Peyer's patch (tissue), 4 donors: ENCODE results near the gene PIP4K2B. TPM values are rescaled to one million over a fixed set of nuclear protein-coding genes. Genes with fewer than 3 reads are reported as not detected.

Source experiments
- DNase-seq, 3 donors: peaks; one replicate each; pipeline ENCODE4 v3.0.0-alpha.2; 2017 to 2019
- H3K27ac ChIP-seq, 4 donors: fragments of 200-600 bp; sonication (generic); one replicate each; pipeline ENCODE4 v1.5.1; 2016 to 2019
- H3K27me3 ChIP-seq, 2 donors: fragments of 200-600 bp; sonication (generic); one replicate each; pipeline ENCODE4 v1.5.1; 2019
- H3K36me3 ChIP-seq, 3 donors: fragments of 200-600 bp; sonication (generic); one replicate each; pipeline ENCODE4 v1.5.1; 2016 to 2019
- H3K4me1 ChIP-seq, 4 donors: fragments of 200-600 bp; sonication (generic); one replicate each; pipeline ENCODE4 v1.5.1; 2016 to 2019
- H3K4me3 ChIP-seq, 4 donors: fragments of 200-600 bp; sonication (generic); 1 replicate in 3 of 4; 2 replicates in 1 of 4; pipeline ENCODE4 v1.5.1; 2016 to 2019; ENCODE audit warnings: mild to moderate bottlenecking in 1 of 4
- H3K9me3 ChIP-seq, 4 donors: fragments of 200-600 bp; sonication (generic); one replicate each; pipeline ENCODE4 v1.5.1; 2016 to 2019; ENCODE audit warnings: mild to moderate bottlenecking in 1 of 4
- POLR2A ChIP-seq, 2 donors: fragments of 450-650 bp; IDR thresholded peaks; one replicate each; pipeline ENCODE4 v1.5.1; 2017; ENCODE audit warnings: antibody characterized with exemption in 2 of 2, mild to moderate bottlenecking in 2 of 2, moderate library complexity in 2 of 2
- total RNA-seq, 4 donors: library from RNA; depleted of rRNA; stranded (reverse); fragments of >200 nt; gene quantifications; one replicate each; pipeline ENCODE4 v1.1.0, GENCODE V29; 2016
- TF ChIP-seq, protein P1 (sequence below), 6 experiments: fragments of 450-650 bp in 4 of 6; fragments of 200-600 bp in 2 of 6; sonication (generic) in 1 of 6; IDR thresholded peaks; one replicate each; pipeline ENCODE4 v1.5.1; 2017 to 2019; ENCODE audit warnings: antibody characterized with exemption in 6 of 6, mild to moderate bottlenecking in 3 of 6, moderate library complexity in 1 of 6

The PIP4K2B gene
- total RNA-seq, 4 donors from 2014 or later = 16.7 to 61.9 (median 22.8) TPM

- Histone ChIP-seq H3K36me3 (peaks cover 0 to 4% (median 0%) of the 10 kb centered on the region in 3 donors), H3K4me3 (peak overlapping the region; percentile 47 to 99 (median 66)), H3K27ac (peak overlapping the region; percentile 69 to 91 (median 79)), H3K27me3 (no peaks in the 10 kb centered on the region), H3K9me3 (no peaks in the 10 kb centered on the region), H3K4me1 (peaks cover 3 to 57% (median 36%) of the 10 kb centered on the region in 4 donors)
- DNase-seq = peak; percentile 50 to 89 (median 88)
- TF ChIP-seq, protein P1, sequence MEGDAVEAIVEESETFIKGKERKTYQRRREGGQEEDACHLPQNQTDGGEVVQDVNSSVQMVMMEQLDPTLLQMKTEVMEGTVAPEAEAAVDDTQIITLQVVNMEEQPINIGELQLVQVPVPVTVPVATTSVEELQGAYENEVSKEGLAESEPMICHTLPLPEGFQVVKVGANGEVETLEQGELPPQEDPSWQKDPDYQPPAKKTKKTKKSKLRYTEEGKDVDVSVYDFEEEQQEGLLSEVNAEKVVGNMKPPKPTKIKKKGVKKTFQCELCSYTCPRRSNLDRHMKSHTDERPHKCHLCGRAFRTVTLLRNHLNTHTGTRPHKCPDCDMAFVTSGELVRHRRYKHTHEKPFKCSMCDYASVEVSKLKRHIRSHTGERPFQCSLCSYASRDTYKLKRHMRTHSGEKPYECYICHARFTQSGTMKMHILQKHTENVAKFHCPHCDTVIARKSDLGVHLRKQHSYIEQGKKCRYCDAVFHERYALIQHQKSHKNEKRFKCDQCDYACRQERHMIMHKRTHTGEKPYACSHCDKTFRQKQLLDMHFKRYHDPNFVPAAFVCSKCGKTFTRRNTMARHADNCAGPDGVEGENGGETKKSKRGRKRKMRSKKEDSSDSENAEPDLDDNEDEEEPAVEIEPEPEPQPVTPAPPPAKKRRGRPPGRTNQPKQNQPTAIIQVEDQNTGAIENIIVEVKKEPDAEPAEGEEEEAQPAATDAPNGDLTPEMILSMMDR (IDR thresholded peaks at IDR 0.05) = peak in 1 of 6 experiments; percentile 5
- peak; percentile 62 to 77 for TF ChIP-seq POLR2A (IDR thresholded peaks at IDR 0.05)
These were observed 49.9 kb downstream of the PIP4K2B start for GRCh38 chr17:38749223-38750043.

GRCh38 chr17:38748892-38749222, 50.5 kb downstream of the PIP4K2B start:
- Histone ChIP-seq H3K9me3 (no peaks in the 10 kb centered on the region), H3K36me3 (no peaks in the 10 kb centered on the region), H3K27ac (peak overlapping the region; percentile 69 to 91 (median 79)), H3K27me3 (no peaks in the 10 kb centered on the region), H3K4me1 (peaks cover 3 to 57% (median 36%) of the 10 kb centered on the region in 4 donors), H3K4me3 (peak overlapping the region; percentile 47 to 99 (median 66))
- no peak for DNase-seq
- TF ChIP-seq, protein P1 (IDR thresholded peaks at IDR 0.05) = no peak
- TF ChIP-seq POLR2A (IDR thresholded peaks at IDR 0.05) = no peak

GRCh38 chr17:38748149-38748891, 51.0 kb downstream of the PIP4K2B start, which contains the start of gene PCGF2:
TSS of gene PCGF2 (minus strand) at chr17:38748336. CDS start at chr17:38740402, 7,934 bp downstream.
- Histone ChIP-seq H3K4me3 (peak within 1 kb of the TSS; percentile 47 to 99 (median 66)), H3K27ac (peak within 1 kb of the TSS; percentile 69 to 91 (median 79)), H3K9me3 (no peaks in the 10 kb centered on the region), H3K27me3 (no peaks in the 10 kb centered on the region), H3K4me1 (peaks cover 3 to 57% (median 33%) of the 10 kb centered on the region in 4 donors), H3K36me3 (no peaks in the 10 kb centered on the region)
- TF ChIP-seq, protein P1 (IDR thresholded peaks at IDR 0.05) = no peak
- peak in 1 of 2 donors; percentile 13 for TF ChIP-seq POLR2A (IDR thresholded peaks at IDR 0.05)
- DNase-seq = peak; percentile 60 to 91 (median 90)

DNA sequence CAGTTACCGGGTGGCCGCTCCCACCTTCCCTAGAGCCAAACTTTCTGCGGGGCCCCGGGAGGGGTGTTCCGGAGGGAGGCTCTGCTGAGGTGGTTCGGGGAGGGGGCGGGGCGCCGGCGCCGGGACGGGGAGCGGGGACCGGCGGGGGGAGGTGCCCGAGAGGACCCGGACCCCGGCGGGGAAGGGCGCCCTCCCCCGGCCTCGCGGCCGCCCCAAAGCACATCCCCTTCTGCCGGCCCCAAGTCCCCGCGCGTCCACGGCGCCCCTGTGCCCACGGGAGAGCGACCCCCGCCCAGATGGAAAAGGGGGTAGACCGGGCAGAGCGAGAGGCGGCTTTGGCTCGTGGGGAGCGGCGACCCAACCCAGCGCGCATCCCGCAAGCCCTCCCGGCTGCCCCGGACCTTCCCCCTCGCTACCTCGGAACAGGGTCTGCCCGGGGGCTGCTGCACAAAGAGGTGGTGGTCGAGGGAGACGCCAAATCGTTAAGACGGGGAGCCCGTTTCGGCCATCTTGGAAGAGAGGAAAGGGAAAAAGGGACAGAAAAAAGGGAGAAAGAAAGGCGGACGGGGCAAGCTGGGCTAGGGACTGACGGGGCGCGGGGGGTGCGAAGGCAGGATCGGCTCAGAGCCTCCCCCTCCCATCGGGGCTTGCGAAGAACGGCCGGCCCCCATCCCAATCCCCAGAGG, 51.8 kb downstream of the PIP4K2B start:
- Histone ChIP-seq H3K36me3 (no peaks in the 10 kb centered on the region), H3K9me3 (no peaks in the 10 kb centered on the region), H3K4me1 (peaks cover 3 to 61% (median 32%) of the 10 kb centered on the region in 4 donors), H3K4me3 (peak overlapping the region; percentile 47 to 99 (median 66)), H3K27ac (peak overlapping the region; percentile 69 to 91 (median 79)), H3K27me3 (no peaks in the 10 kb centered on the region)
- peak in 2 of 3 donors; percentile 61 to 72 for DNase-seq
- TF ChIP-seq, protein P1 (IDR thresholded peaks at IDR 0.05) = no peak
- no peak for TF ChIP-seq POLR2A (IDR thresholded peaks at IDR 0.05)

DNA sequence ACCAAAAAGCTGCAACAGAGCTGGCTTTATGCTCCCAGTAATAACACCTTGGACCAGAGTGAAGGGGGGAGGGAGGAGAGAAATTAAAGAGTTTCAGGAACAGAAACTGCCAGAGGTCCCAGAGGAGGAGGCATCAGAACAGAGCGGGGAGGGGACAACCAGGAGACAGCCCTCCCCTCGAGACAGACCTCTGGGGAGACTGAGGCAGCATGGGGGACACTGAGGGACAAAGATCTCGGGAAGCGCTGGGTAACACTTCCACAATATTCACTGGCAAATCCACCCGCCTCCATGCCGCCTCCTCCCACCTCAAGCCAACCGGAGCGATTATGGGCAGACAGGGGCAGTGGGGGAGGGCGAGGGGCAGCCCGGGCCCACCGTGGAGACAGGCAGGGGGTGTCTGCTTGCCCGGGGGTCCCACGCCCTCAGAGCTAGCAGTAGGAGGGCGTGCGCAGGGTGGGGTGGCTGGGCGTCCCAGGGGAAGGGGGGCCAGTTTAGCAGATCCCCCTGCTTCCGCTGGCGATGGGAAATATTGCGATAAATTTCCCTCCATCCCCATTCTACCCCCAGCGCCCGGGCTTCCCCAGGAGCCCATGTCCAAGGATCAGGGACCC, 52.4 kb downstream of the PIP4K2B start:
- H3K36me3 ChIP-seq = no peaks in the 10 kb centered on the region
- no peaks in the 10 kb centered on the region for H3K9me3 ChIP-seq
- H3K27me3 ChIP-seq = no peaks in the 10 kb centered on the region
- DNase-seq = no peak
- peak overlapping the region; percentile 69 to 91 (median 79) for H3K27ac ChIP-seq
- peak overlapping the region; percentile 47 to 99 (median 66) for H3K4me3 ChIP-seq
- peaks cover 7 to 67% (median 32%) of the 10 kb centered on the region in 4 donors for H3K4me1 ChIP-seq
- TF ChIP-seq POLR2A (IDR thresholded peaks at IDR 0.05) = no peak
- TF ChIP-seq, protein P1 (IDR thresholded peaks at IDR 0.05) = no peak
